GM10847 (cell line): ENCODE results near the gene ARL15.
A peak's percentile ranks its signal among the peaks of the same experiment; 100 is the strongest.

Experiments
- POLR2A ChIP-seq: IDR thresholded peaks from 2 replicates; pipeline ENCODE4 v1.6.1; 2011; ENCODE audit not compliant: insufficient read length; ENCODE audit errors: extremely low read depth

The ARL15 gene

GRCh38 chr5:54310433-54311175, at the start of gene ARL15:
ARL15 (minus strand) TSS chr5:54310573.
- TF ChIP-seq POLR2A = peak; percentile 97

- TF ChIP-seq POLR2A = no peak
Measured at GRCh38 chr5:54360089-54360488, 49.7 kb upstream of the ARL15 start.

- TF ChIP-seq POLR2A = no peak
Measured at GRCh38 chr5:54357408-54358058, 47.2 kb upstream of the ARL15 start.

- TF ChIP-seq POLR2A = no peak
Measured at GRCh38 chr5:54347221-54347865, 37.0 kb upstream of the ARL15 start.

GRCh38 chr5:54344653-54345052, 34.3 kb upstream of the ARL15 start:
- TF ChIP-seq POLR2A = no peak

- no peak for TF ChIP-seq POLR2A
Measured at GRCh38 chr5:54341971-54342370, 31.6 kb upstream of the ARL15 start.

- TF ChIP-seq POLR2A = no peak
Measured at GRCh38 chr5:54337523-54337922, 27.1 kb upstream of the ARL15 start.

GRCh38 chr5:54332720-54333119, 22.3 kb upstream of the ARL15 start:
- TF ChIP-seq POLR2A = no peak

GRCh38 chr5:54329731-54330709, 19.6 kb upstream of the ARL15 start:
- TF ChIP-seq POLR2A = no peak

- no peak for TF ChIP-seq POLR2A
Measured at GRCh38 chr5:54326662-54327270, 16.4 kb upstream of the ARL15 start.

- no peak for TF ChIP-seq POLR2A
Measured at GRCh38 chr5:54325610-54326311, 15.4 kb upstream of the ARL15 start.

GRCh38 chr5:54325272-54325609, 14.9 kb upstream of the ARL15 start:
- no peak for TF ChIP-seq POLR2A

GRCh38 chr5:54324651-54325271, 14.4 kb upstream of the ARL15 start:
- TF ChIP-seq POLR2A = no peak

- TF ChIP-seq POLR2A = no peak
Measured at GRCh38 chr5:54323495-54323894, 13.1 kb upstream of the ARL15 start.
